SK-N-SH treated with all-trans-retinoic acid at 6 μM for 48 hours (cell line): ENCODE measurements around the gene SYCN.

Experiments used
- ATAC-seq: fragments of 200-7000 bp; cut with Tn5 transposase; 3 replicates; pipeline ENCODE4 v1.9.1; 2020; ENCODE audit warnings: mild to moderate bottlenecking, moderate library complexity
- ARNTL ChIP-seq: fragments of 450-650 bp; formaldehyde crosslinking; IDR thresholded peaks from 2 replicates; pipeline ENCODE4 v1.5.0; 2020; ENCODE audit warnings: low read depth, mild to moderate bottlenecking, moderate library complexity, borderline replicate concordance
- BACH2 ChIP-seq: fragments of 250-450 bp; sonication (Bioruptor Pico); IDR thresholded peaks from 2 replicates; pipeline ENCODE4 v1.9.0; 2021; ENCODE audit warnings: mild to moderate bottlenecking, borderline replicate concordance
- CSDC2 ChIP-seq: fragments of 250-450 bp; sonication (Bioruptor Pico); IDR thresholded peaks from 2 replicates; pipeline ENCODE4 v1.5.0; 2020; ENCODE audit warnings: mild to moderate bottlenecking, moderate library complexity
- ESRRG ChIP-seq: fragments of 250-450 bp; sonication (Bioruptor Pico); IDR thresholded peaks from 2 replicates; pipeline ENCODE4 v1.6.1; 2021; ENCODE audit warnings: mild to moderate bottlenecking
- GLIS3 ChIP-seq: fragments of 250-450 bp; sonication (Bioruptor Pico); IDR thresholded peaks from 2 replicates; pipeline ENCODE4 v1.5.0; 2020; ENCODE audit warnings: mild to moderate bottlenecking, moderate library complexity
- ISL1 ChIP-seq: fragments of 250-450 bp; sonication (Bioruptor Pico); IDR thresholded peaks from 2 replicates; pipeline ENCODE4 v2.1.2; 2022; ENCODE audit warnings: mild to moderate bottlenecking, moderate library complexity
- POU6F1 ChIP-seq: fragments of 250-450 bp; sonication (Bioruptor Pico); IDR thresholded peaks from 2 replicates; pipeline ENCODE4 v1.8.0; 2021; ENCODE audit warnings: low read depth, mild to moderate bottlenecking, moderate library complexity, borderline replicate concordance
- PPARA ChIP-seq: fragments of 250-450 bp; sonication (Bioruptor Pico); IDR thresholded peaks from 2 replicates; pipeline ENCODE4 v1.5.0; 2020; ENCODE audit warnings: mild to moderate bottlenecking, borderline replicate concordance
- RARB ChIP-seq: fragments of 250-450 bp; sonication (Bioruptor Pico); IDR thresholded peaks from 2 replicates; pipeline ENCODE4 v1.8.0; 2021; ENCODE audit warnings: mild to moderate bottlenecking, moderate library complexity
- SNAI2 ChIP-seq: fragments of 250-450 bp; sonication (Bioruptor Pico); IDR thresholded peaks from 2 replicates; pipeline ENCODE4 v1.5.0; 2020; ENCODE audit warnings: mild to moderate bottlenecking, moderate library complexity
- TCF4 ChIP-seq: fragments of 250-450 bp; sonication (Bioruptor Pico); IDR thresholded peaks from 2 replicates; pipeline ENCODE4 v1.8.0; 2021; ENCODE audit warnings: mild to moderate bottlenecking, moderate library complexity, borderline replicate concordance
- TOX ChIP-seq: fragments of 250-450 bp; sonication (Bioruptor Pico); IDR thresholded peaks from 2 replicates; pipeline ENCODE4 v1.8.0; 2021; ENCODE audit warnings: mild to moderate bottlenecking, moderate library complexity, borderline replicate concordance
- TSHZ2 ChIP-seq: fragments of 250-450 bp; sonication (Bioruptor Pico); IDR thresholded peaks from 2 replicates; pipeline ENCODE4 v1.5.0; 2020; ENCODE audit warnings: mild to moderate bottlenecking, moderate library complexity
- ZC3H10 ChIP-seq: fragments of 250-450 bp; sonication (Bioruptor Pico); IDR thresholded peaks from 2 replicates; pipeline ENCODE4 v1.5.1; 2021; ENCODE audit warnings: mild to moderate bottlenecking, moderate library complexity
- ZFP3 ChIP-seq: fragments of 250-450 bp; sonication (Bioruptor Pico); IDR thresholded peaks from 2 replicates; pipeline ENCODE4 v1.5.0; 2020; ENCODE audit warnings: mild to moderate bottlenecking, moderate library complexity
- ZNF565 ChIP-seq: fragments of 450-650 bp; formaldehyde crosslinking; conservative IDR thresholded peaks from 2 replicates; pipeline ENCODE4 v1.5.0; 2020; ENCODE audit warnings: low read depth, mild to moderate bottlenecking, moderate library complexity
- ZNF70 ChIP-seq: fragments of 450-650 bp; formaldehyde crosslinking; IDR thresholded peaks from 2 replicates; pipeline ENCODE4 v1.5.0; 2020; ENCODE audit warnings: mild to moderate bottlenecking, moderate library complexity
- ZNF8 ChIP-seq: fragments of 450-650 bp; formaldehyde crosslinking; IDR thresholded peaks from 2 replicates; pipeline ENCODE4 v1.5.0; 2020; ENCODE audit warnings: mild to moderate bottlenecking, moderate library complexity
- TF ChIP-seq, protein P1 (sequence below): fragments of 250-450 bp; sonication (Bioruptor Pico); IDR thresholded peaks from 2 replicates; pipeline ENCODE4 v1.5.1; 2020; ENCODE audit warnings: low read depth, mild to moderate bottlenecking, moderate library complexity
- TF ChIP-seq, protein P2 (sequence below): fragments of 250-450 bp; sonication (Bioruptor Pico); IDR thresholded peaks from 2 replicates; pipeline ENCODE4 v1.5.1; 2021; ENCODE audit warnings: mild to moderate bottlenecking, moderate library complexity

The SYCN gene

DNA sequence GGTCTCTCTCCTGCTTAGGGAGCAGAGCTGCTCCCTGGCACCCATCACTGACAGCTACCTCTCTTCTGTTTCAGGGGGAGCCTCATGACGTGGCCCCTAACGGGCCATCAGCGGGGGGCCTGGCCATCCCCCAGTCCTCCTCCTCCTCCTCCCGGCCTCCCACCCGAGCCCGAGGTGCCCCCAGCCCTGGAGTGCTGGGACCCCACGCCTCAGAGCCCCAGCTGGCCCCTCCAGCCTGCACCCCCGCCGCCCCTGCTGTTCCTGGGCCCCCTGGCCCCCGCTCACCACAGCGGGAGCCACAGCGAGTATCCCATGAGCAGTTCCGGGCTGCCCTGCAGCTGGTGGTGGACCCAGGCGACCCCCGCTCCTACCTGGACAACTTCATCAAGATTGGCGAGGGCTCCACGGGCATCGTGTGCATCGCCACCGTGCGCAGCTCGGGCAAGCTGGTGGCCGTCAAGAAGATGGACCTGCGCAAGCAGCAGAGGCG lies 30.5 kb downstream of the SYCN start:
- TF ChIP-seq PPARA = no peak
- no peak for TF ChIP-seq ZFP3 (CRISPR knock-in tag)
- ATAC-seq = no peak

GRCh38 chr19:39172700-39173501 lies 31.2 kb downstream of the SYCN start:
- TF ChIP-seq ZC3H10 (CRISPR knock-in tag) (no peak), TOX (CRISPR knock-in tag) (no peak), ISL1 (no peak), POU6F1 (CRISPR knock-in tag) (no peak), ARNTL (CRISPR knock-in tag) (no peak), TCF4 (CRISPR knock-in tag) (no peak), ZFP3 (CRISPR knock-in tag) (no peak), SNAI2 (CRISPR knock-in tag) (no peak), GLIS3 (no peak), TSHZ2 (CRISPR knock-in tag) (no peak), RARB (CRISPR knock-in tag) (no peak), ZNF565 (CRISPR knock-in tag) (no peak), BACH2 (CRISPR knock-in tag) (no peak), ZNF70 (CRISPR knock-in tag) (no peak), ESRRG (CRISPR knock-in tag) (no peak), ZNF8 (CRISPR knock-in tag) (no peak), CSDC2 (CRISPR knock-in tag) (no peak), PPARA (no peak)
- TF ChIP-seq, protein P1, sequence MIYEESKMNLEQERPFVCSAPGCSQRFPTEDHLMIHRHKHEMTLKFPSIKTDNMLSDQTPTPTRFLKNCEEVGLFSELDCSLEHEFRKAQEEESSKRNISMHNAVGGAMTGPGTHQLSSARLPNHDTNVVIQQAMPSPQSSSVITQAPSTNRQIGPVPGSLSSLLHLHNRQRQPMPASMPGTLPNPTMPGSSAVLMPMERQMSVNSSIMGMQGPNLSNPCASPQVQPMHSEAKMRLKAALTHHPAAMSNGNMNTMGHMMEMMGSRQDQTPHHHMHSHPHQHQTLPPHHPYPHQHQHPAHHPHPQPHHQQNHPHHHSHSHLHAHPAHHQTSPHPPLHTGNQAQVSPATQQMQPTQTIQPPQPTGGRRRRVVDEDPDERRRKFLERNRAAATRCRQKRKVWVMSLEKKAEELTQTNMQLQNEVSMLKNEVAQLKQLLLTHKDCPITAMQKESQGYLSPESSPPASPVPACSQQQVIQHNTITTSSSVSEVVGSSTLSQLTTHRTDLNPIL (CRISPR knock-in tag) = no peak
- TF ChIP-seq, protein P2, sequence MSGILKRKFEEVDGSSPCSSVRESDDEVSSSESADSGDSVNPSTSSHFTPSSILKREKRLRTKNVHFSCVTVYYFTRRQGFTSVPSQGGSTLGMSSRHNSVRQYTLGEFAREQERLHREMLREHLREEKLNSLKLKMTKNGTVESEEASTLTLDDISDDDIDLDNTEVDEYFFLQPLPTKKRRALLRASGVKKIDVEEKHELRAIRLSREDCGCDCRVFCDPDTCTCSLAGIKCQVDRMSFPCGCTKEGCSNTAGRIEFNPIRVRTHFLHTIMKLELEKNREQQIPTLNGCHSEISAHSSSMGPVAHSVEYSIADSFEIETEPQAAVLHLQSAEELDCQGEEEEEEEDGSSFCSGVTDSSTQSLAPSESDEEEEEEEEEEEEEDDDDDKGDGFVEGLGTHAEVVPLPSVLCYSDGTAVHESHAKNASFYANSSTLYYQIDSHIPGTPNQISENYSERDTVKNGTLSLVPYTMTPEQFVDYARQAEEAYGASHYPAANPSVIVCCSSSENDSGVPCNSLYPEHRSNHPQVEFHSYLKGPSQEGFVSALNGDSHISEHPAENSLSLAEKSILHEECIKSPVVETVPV (CRISPR knock-in tag) = no peak
- ATAC-seq = no peak

DNA sequence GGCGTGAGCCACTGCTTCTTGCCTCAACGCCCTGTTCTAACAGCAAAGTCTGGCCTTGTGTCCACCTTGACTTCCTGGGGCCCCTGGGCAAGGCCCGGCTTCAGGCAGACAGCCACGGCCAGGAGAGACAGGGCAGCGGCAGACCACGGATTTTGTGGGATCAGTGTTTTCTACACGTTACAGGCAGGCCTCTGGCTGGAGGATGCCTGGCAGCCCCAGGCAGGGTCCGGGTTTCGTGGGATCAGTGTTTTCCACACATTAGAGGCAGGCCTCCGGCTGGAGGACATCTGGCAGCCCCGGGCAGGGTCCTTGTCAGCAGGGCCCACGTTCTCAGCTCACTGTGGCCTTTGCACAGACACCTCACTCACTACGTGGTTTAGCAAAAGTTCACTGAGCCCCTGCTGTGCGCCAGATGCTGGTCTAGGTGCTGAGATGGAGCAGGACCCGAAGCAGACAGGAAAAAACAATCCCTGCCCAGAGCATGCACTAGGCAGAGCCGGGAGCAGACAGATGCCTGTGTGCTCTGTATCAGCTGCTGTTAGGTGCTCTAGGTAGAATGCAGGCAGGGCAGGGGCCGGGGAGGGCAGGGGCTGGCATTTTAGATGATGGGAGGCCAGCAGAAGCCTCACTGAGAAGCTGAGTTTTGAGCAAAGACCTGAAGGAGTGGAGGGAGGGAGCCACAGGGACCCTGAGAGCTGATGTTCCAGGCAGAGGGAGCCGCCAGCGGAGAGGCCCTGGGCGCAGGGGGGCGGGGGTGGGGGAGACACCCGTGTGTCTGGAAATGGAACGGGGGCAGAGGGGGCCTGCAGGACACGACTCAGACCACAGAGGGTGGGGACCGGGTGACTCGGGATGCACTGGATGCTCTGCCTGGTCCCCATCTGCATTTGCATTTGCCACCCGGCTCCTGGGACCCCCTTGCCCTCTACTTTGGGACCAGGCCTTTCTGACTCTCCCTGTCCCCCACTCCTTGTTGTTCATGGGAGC lies 32.3 kb downstream of the SYCN start:
- TF ChIP-seq ARNTL (CRISPR knock-in tag) (no peak), TCF4 (CRISPR knock-in tag) (peak; percentile 62; the same call in 1 of the 2 replicates)
- no peak for ATAC-seq
